Common myeloid progenitor, CD34-positive (primary cell): ENCODE measurements around the gene FMNL2.

Source experiments
- CTCF ChIA-PET: fragments of 350-600 bp; sonication (Branson Sonifier 250); formaldehyde crosslinking; loops from one replicate; lab custom pipeline; 2021; ENCODE audit warnings: antibody characterized with exemption; lab: Charles Lee
- POLR2A ChIA-PET: fragments of 350-600 bp; sonication (Branson Sonifier 250); formaldehyde crosslinking; loops from one replicate; lab custom pipeline; 2021; ENCODE audit warnings: antibody characterized with exemption; lab: Charles Lee
- DNase-seq, 3 donors: peaks; one replicate each; pipeline versions ENCODE4 v3.0.0 to v3.0.0-alpha.2; 2013
- H3K27ac ChIP-seq, 2 experiments: 1 replicate in 1 of 2; 2 replicates in 1 of 2; pipeline ENCODE4 v1.7.0; 2013; ENCODE audit warnings: inconsistent platforms in 2 of 2, low read length in 2 of 2, mild to moderate bottlenecking in 2 of 2, low read depth in 1 of 2, moderate library complexity in 1 of 2; ENCODE audit not compliant: severe bottlenecking in 2 of 2, insufficient read depth in 1 of 2, poor library complexity in 1 of 2
- H3K27me3 ChIP-seq, 5 experiments: replicated peaks in 2 of 5; 1 replicate in 3 of 5; 2 replicates in 2 of 5; pipeline versions ENCODE4 v1.6.1 to v1.7.0; 2013; ENCODE audit warnings: low read length in 4 of 5, mild to moderate bottlenecking in 2 of 5, moderate library complexity in 2 of 5, inconsistent platforms in 1 of 5; ENCODE audit not compliant: insufficient read depth in 5 of 5, control insufficient read depth in 4 of 5
- H3K36me3 ChIP-seq, 4 experiments: 1 replicate in 2 of 4; 2 replicates in 2 of 4; pipeline versions ENCODE4 v1.6.1 to v1.7.0; 2013; ENCODE audit warnings: low read length in 3 of 4, control low read depth in 1 of 4, mild to moderate bottlenecking in 1 of 4; ENCODE audit not compliant: control insufficient read depth in 4 of 4, insufficient read depth in 4 of 4
- H3K4me1 ChIP-seq, 4 experiments: 1 replicate in 3 of 4; 2 replicates in 1 of 4; pipeline versions ENCODE4 v1.6.1 to v1.7.1; 2013; ENCODE audit warnings: low read length in 3 of 4, mild to moderate bottlenecking in 3 of 4, control low read depth in 1 of 4, inconsistent platforms in 1 of 4, moderate library complexity in 1 of 4; ENCODE audit not compliant: control insufficient read depth in 4 of 4, insufficient read depth in 4 of 4; ENCODE audit errors: control extremely low read depth in 1 of 4
- H3K4me3 ChIP-seq, 7 experiments: 1 replicate in 4 of 7; 2 replicates in 3 of 7; pipeline versions ENCODE4 v1.5.1 to v1.7.0; 2013; ENCODE audit warnings: mild to moderate bottlenecking in 7 of 7, low read length in 6 of 7, moderate library complexity in 6 of 7, inconsistent platforms in 2 of 7, low read depth in 2 of 7, control low read depth in 1 of 7; ENCODE audit not compliant: insufficient read depth in 4 of 7, control insufficient read depth in 1 of 7; ENCODE audit errors: extremely low read depth in 1 of 7
- H3K9me3 ChIP-seq, 5 experiments: 1 replicate in 4 of 5; 2 replicates in 1 of 5; pipeline versions ENCODE4 v1.6.1 to v1.7.1; 2013; ENCODE audit warnings: low read length in 4 of 5, mild to moderate bottlenecking in 2 of 5, inconsistent platforms in 1 of 5, low read depth in 1 of 5, moderate library complexity in 1 of 5; ENCODE audit not compliant: control insufficient read depth in 4 of 5, insufficient read depth in 2 of 5; ENCODE audit errors: control extremely low read depth in 1 of 5
- WGBS: methylation state at CpG from one replicate; pipeline ENCODE4 v1.1.5; 2013; ENCODE audit not compliant: insufficient coverage; 5-methylcytosine and 5-hydroxymethylcytosine counted together

FMNL2 gene

GRCh38 chr2:152655880-152656279, 320.9 kb downstream of the FMNL2 start:
- no peaks in the 10 kb centered on the region for H3K9me3 ChIP-seq
- POLR2A ChIA-PET = no interaction called here
- no peaks in the 10 kb centered on the region for H3K27me3 ChIP-seq
- peaks cover 20 to 75% (median 45%) of the 10 kb centered on the region in 4 experiments for H3K36me3 ChIP-seq
- CTCF ChIA-PET = no interaction called here
- H3K4me1 ChIP-seq = no peaks in the 10 kb centered on the region
- no CpG with 5 or more reads among the region's 1 CpG for WGBS
- H3K4me3 ChIP-seq = no peak overlapping the region
- no peak for DNase-seq
- no peak overlapping the region for H3K27ac ChIP-seq

DNA sequence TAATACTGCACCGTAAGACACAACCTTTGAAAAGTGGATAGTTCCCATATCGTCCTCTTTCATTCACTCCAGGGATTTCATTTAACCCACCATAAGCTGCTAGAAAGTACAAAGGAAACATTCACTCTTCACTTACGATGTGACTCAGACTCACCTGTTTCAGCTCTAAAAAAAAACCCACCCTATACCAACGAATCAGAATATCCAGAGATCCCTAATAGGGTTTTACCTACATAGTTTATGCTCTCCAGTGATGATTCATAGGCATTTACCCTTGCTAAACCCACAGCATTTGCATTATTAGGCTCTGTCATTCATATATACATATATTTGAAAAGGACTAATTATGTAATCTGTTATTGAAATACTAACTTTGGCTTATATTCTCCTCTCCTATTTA, 322.1 kb downstream of the FMNL2 start:
- Histone ChIP-seq H3K27me3 (no peaks in the 10 kb centered on the region), H3K4me3 (no peak overlapping the region), H3K36me3 (peaks cover 27 to 81% (median 51%) of the 10 kb centered on the region in 4 experiments), H3K4me1 (no peaks in the 10 kb centered on the region), H3K9me3 (no peaks in the 10 kb centered on the region), H3K27ac (no peak overlapping the region)
- DNase-seq = no peak
- ChIA-PET POLR2A (no interaction called here), CTCF (interaction anchor here (1.1 kb wide), 1 partner anchor 11 kb away, joined by 4 read pairs; no protein-coding TSS in a partner anchor)
- WGBS = 100% methylated on average over 4 of the region's 4 CpGs

GRCh38 chr2:152658221-152658620, 323.2 kb downstream of the FMNL2 start:
- H3K36me3 ChIP-seq = peaks cover 25 to 81% (median 53%) of the 10 kb centered on the region in 4 experiments
- WGBS = no CpG with 5 or more reads among the region's 1 CpG
- CTCF ChIA-PET = interaction anchor here (1.2 to 2.6 kb wide), 4 partner anchors 9 to 23 kb away, joined by 3 to 10 read pairs (median 6); no protein-coding TSS in a partner anchor

DNA sequence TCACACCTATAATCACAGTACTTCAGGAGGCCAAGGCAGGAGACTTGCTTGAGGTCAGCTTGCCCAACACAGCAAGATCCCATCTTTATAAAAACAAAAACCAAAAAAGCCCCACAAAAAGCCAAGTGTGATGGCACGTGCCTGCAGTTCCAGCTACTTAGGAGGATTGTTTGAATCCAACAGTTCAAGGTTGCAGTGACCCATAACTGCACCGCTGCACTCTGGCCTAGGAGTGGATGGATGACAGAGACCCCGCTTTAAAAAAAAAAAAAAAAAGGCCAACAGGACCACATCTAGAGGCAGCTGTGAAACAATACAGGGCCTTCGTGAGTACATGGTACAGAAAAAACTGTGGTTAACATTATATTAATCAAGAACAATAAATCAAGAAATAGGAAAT, 326.1 kb downstream of the FMNL2 start:
- POLR2A ChIA-PET = no interaction called here

More at GRCh38 chr2:152658221-152658620, 323.2 kb downstream of the FMNL2 start:
- H3K4me1 ChIP-seq = no peaks in the 10 kb centered on the region
- no peak overlapping the region for H3K4me3 ChIP-seq
- no peaks in the 10 kb centered on the region for H3K9me3 ChIP-seq
- DNase-seq = no peak
- no peaks in the 10 kb centered on the region for H3K27me3 ChIP-seq
- no peak overlapping the region for H3K27ac ChIP-seq
- POLR2A ChIA-PET = interaction anchor here (0.7 kb wide), 1 partner anchor 535 kb away, joined by 4 read pairs; no protein-coding TSS in a partner anchor

GRCh38 chr2:152664725-152665124, 329.8 kb downstream of the FMNL2 start:
- no peak overlapping the region for H3K4me3 ChIP-seq
- H3K27ac ChIP-seq = no peak overlapping the region
- H3K36me3 ChIP-seq = peaks cover 40 to 94% (median 66%) of the 10 kb centered on the region in 4 experiments
- no peaks in the 10 kb centered on the region for H3K4me1 ChIP-seq
- DNase-seq = no peak
- H3K9me3 ChIP-seq = no peaks in the 10 kb centered on the region
- ChIA-PET CTCF (interaction anchor here (1.0 kb wide), 1 partner anchor 78 kb away, joined by 3 read pairs; no protein-coding TSS in a partner anchor), POLR2A (no interaction called here)
- H3K27me3 ChIP-seq = no peaks in the 10 kb centered on the region
- WGBS = 100% methylated on average over 2 of the region's 7 CpGs

More for the DNA sequence above, 326.1 kb downstream of the FMNL2 start:
- Histone ChIP-seq H3K4me1 (no peaks in the 10 kb centered on the region), H3K9me3 (no peaks in the 10 kb centered on the region), H3K4me3 (no peak overlapping the region), H3K36me3 (peaks cover 30 to 88% (median 61%) of the 10 kb centered on the region in 4 experiments), H3K27ac (no peak overlapping the region), H3K27me3 (no peaks in the 10 kb centered on the region)
- WGBS = 94% methylated on average over 2 of the region's 4 CpGs
- CTCF ChIA-PET = interaction anchor here (1.0 to 1.3 kb wide), 3 partner anchors 13 to 34 kb away, joined by 3 read pairs; no protein-coding TSS in a partner anchor
- DNase-seq = no peak

GRCh38 chr2:152674334-152674733, 339.4 kb downstream of the FMNL2 start:
- Histone ChIP-seq H3K27me3 (no peaks in the 10 kb centered on the region), H3K4me1 (no peaks in the 10 kb centered on the region), H3K9me3 (no peaks in the 10 kb centered on the region), H3K27ac (no peak overlapping the region), H3K36me3 (peaks cover 23 to 86% (median 56%) of the 10 kb centered on the region in 4 experiments), H3K4me3 (no peak overlapping the region)
- no CpG with 5 or more reads among the region's 4 CpGs for WGBS
- CTCF ChIA-PET = interaction anchor here (1.4 kb wide), 2 partner anchors 13 to 69 kb away, joined by 3 read pairs; no protein-coding TSS in a partner anchor
- DNase-seq = no peak
- POLR2A ChIA-PET = no interaction called here

GRCh38 chr2:152676461-152676860, 341.5 kb downstream of the FMNL2 start:
- Histone ChIP-seq H3K9me3 (no peaks in the 10 kb centered on the region), H3K4me3 (no peak overlapping the region), H3K27ac (no peak overlapping the region), H3K27me3 (no peaks in the 10 kb centered on the region), H3K36me3 (peaks cover 20 to 81% (median 54%) of the 10 kb centered on the region in 4 experiments), H3K4me1 (no peaks in the 10 kb centered on the region)
- WGBS = no CpG with 5 or more reads among the region's 3 CpGs
- no peak for DNase-seq
- ChIA-PET POLR2A (no interaction called here), CTCF (interaction anchor here (2.1 kb wide), 1 partner anchor 13 kb away, joined by 6 read pairs; no protein-coding TSS in a partner anchor)
